HG02642 (cell line): ENCODE data around the gene NLK.
"Not testable (repeated sequence)": the region's sequence is repeated elsewhere in the genome, so short reads cannot be mapped to it uniquely, and the experiment has no call there.

Source experiments
- ATAC-seq: cut with Tn5 transposase; IDR thresholded peaks from one replicate; pipeline ENCODE4 v1.9.1; 2021; ENCODE audit warnings: mild to moderate bottlenecking; ENCODE audit not compliant: unreplicated experiment, poor library complexity

Gene NLK

DNA sequence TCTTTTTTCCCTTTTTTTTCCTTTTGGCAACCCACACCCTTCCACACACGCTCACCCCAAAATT lies at the start of gene NLK:
NLK (plus strand) TSS at position 21 of the 64 bp plus-strand sequence. CDS start 197 bp downstream, outside the sequence.
- ATAC-seq, result no peak

DNA sequence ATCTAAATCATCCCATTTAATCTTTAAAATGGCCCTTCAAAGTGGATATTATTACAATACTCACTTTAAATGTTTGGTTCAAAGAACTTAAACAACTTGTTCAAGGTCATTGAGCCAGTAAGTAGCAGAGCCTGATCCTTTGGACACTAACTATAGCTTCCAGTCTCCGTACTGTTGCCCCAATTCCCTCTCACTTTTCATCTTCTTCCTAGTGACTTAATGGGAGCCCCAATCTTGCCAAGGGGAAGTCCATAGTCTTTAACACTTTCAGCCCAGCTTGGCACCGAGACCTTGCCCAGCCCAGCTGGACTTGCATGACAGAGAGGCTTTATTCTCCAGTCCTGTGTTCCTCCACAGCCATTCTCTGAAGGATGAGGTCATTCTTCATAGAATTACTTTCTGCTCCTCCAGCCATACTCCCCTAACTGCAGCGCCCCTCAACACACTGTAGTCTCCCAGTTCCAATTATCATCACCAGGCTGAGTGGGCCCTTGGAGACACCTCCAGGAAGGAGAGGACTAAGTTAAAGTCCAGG lies 49.2 kb upstream of the NLK start:
- ATAC-seq, result no peak

DNA sequence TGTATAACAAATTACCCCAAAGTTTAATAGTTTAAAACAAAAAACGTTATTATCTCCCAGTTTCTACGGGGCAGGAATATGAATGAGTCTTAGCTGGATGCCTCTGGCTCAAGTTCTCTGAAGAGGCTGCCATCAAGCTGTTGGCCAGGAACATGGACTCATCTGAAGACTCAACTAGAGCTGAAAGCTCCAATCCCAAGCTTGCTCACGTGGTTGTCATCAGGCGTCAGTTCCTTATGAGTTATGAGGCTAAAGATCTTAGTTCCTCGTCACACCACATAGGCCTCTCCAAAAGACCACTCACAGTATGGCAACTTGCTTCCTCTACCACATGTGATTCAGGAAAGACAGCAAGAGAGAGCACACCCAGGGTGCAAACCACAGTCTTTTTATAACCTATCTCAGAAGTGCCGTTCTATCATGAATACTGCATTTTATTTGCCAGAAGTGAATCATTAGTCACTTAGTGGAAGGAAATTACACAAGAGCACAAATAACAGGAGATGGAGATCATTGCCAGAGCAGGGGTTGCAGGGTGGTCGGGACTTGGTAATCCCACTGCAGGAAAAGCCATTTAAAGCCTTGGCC lies 48.7 kb upstream of the NLK start:
- no peak for ATAC-seq

DNA sequence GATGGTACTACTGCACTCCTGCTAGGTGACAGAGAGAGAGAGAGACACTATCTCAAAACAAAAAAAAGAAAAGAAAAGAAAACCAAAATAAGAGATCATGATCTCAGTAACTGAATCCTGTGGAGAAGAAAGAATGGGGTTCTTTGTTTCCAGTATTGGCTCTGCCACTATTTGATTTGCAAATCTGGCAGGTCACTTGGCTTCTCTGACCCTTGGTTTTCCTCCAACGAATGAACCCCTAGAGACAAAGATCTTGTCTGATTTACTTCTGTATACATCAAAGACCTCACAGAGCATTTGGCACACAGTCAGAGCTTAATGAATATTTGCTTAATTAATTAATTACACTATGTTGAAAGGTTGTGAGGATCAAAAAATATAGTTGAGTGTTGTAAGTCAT lies 47.9 kb upstream of the NLK start:
- no peak for ATAC-seq

DNA sequence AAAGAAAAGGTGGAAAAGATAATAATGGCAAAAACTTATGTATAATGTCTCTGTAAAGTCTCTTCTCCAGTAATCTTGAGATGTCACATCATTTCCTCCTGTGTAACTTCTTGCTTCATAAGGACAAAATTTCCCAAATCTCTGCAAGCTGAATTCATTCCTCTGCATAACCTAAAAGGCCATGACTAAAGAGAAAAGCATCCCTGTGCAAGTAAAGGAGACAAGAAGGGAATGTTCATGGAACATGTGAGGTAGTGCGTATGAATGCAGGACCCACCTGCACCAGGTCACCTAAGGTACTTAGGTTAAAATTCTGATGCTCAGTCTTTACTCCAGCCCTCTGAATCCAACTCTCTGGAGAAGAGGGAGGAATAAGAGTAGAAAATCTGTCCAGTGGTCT lies 46.9 kb upstream of the NLK start:
- ATAC-seq, result no peak

DNA sequence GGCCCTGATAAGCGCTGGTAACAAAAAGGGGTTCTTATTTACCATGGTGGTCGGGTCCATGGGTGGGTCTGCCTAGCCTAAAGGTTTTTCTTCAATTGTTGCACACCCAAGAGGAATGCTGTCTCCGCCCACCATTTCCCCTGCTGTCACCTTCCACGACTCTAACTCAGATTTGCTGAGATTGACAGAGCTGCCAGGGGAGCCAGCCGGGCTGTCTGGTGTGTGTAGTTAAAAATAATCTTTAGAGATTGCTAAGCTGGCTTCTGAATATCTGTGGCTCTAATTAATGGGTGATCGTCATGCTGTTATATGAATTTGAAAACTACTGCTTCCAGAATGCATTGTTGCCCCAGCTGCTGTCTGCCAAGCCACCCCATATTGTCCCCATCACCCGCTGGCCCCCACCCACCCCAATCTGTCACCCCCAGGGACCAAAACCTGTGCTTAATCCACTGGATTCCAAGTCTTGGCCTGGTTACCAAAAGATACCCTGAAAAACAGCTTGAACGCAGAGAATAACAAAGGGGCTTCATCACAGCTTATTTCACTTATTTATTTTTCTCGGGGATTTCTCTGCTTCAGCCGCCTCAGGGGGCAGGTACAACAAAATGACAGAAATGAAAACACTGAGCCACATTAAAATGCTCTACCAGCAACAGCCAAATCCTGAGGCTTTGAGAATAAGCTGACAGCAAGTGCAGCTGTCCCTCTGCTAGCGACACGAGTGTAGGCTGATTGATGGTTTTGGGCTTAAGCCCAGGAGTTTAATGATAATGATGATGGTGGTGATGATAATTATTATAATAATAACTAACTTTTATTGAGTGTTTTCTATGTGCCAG lies 46.1 kb upstream of the NLK start:
- ATAC-seq, result no peak

DNA sequence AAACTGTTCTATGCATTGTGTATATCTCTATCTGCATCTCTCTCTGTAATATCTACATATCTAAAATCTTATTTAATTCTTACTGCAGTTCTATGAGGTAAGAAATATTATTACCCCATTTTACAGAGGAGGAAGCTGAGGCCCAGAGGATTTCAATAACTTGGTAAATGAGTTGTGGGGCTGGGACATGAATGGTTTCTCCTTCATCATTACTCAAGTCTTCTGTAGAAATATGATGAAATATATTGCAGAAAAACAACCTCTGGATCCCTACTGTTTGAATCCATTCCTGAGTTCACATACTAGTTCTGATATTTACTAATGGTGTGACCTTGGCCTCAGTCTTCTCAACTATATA lies 45.5 kb upstream of the NLK start:
- ATAC-seq, result no peak

DNA sequence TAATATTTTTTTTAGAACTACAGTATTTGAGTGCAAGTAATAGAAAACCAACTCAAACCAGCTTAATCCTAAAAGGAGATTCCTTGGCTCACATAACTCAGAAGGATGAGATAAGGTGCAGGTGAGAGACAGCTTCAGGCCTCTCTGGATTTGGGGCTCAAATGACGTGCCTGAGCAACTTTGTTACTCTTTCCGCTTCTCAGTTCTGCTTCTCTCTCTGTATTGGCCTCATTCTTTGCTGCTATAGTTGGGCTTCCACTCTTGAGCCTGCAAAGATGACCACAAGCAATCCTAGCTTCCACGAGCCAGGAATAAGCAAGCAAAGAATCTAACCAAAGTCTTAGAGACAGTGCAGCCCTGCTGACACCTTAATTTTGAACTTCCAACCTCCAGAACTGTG lies 45.0 kb upstream of the NLK start:
- ATAC-seq, result no peak

DNA sequence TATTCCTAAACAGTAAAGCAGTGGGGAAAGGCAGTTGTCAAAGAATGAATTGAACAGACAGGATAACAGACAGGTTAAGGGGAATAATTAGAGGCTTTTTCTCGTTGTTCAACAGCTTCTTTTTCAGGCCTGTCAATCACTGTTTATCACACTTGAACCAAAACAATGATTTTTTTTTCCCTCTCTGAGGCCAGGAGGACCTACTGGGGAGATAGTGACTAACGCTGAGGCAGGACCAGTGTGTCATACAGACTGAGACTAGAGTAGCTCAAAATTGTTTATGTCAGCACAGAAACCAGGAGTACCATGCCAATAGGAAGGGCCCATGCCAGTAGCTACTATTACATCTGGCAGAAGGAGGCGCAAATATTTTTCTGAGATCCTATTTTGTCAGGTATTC lies 41.3 kb upstream of the NLK start:
- no peak for ATAC-seq

DNA sequence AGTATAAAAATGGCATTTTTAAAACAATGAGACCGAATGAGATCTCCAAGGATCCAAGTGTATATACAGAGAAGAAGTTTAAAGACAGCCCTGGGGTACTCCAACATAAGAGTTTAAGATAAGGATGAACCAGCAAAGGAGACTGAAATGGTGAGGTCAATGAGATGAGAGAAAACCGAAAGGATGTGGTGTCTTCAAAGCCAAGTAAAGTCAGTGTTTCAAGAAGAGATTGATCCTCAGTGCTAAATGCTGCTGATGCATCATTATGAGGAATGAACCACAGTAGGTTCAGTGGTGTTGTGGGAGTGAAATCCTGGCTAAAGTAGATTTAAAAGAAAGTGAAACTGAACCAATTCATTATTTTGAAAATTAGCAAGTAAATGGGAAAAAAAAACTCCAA lies 38.1 kb upstream of the NLK start:
- no peak for ATAC-seq

DNA sequence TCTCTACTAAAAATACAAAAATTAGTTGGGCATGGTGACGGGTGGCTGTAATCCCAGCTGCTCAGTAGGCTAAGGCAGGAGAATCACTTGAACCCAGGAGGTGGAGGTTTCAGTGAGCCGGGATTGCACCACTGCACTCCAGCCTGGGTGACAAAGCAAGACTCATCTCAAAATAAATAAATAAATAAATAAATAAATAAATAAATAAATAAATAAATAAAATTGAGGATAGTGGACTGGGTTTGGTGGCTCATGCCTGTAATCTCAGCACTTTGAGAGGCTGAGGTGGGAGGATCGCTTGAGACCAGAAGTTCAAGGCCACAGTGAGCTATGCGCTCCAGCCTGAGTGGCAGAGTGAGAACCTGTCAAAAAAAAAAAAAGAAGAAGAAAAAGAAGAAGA lies 34.6 kb upstream of the NLK start:
- ATAC-seq, result not testable (repeated sequence)

DNA sequence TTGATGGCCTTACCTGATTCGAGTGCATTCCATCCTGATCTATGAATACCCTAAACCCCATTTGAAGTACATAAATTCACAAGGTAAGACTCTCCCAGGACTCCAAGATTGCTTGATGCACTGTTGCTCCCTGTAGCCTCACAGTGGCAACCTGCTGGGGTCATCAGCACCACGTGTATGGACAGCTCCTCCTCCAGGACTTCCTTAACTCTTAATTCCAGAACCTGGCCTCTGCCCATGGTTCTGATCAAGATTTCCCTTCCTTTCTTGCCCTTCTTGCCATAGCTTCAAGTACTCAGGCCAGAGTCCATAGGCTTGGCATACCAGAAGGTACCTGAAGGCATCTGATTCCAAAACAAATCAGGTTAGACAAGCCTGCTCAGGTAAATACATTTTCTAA lies 34.0 kb upstream of the NLK start:
- ATAC-seq, result no peak

DNA sequence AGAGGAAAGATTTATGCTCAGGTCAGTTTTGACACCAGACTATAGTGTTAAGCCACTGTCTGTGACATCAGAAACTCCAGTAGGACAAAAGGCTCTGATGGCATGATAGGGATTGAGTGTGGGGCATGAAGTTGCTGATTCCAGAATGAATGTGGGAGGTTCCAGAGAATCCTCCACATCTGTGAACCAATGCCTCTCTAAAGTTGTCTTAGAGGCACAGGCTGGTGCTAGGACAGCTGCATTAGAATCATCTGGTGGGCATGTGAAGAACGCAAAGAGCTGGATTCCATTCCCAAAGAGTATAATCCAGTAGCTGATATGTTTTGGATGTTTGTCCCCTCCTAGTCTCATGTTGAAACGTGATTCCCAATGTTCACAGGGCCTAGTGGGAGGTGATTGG lies 32.1 kb upstream of the NLK start:
- no peak for ATAC-seq

DNA sequence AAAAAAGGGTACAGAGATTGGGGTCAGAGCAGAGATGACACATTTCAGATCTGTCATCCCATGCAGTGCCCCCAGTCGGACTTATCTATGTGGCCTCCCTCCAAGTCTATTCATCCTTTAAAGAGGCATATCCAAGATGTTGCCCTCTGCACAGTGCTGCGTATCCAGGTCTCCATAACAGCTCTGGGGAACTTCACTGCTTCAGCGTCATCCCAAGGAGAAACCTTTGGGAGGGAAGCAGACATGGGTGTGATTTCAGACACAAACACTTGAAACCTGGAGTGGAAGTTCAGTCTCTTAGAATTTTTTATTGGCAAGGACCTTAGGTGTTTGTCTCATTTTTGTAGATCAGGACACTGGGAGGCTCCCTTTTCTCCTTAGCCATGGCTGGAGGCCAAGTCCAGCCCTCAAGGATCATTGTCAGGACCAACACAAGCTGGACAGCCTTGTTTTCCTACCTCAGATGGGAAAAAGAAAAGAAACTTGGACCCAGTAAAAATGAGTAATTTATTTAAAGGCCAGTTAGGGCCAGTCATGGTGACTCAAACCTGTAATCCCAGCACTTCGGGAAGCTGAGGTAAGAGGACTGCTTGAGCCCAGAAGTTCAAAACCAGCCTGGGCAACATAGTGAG lies 23.9 kb upstream of the NLK start:
- no peak for ATAC-seq

DNA sequence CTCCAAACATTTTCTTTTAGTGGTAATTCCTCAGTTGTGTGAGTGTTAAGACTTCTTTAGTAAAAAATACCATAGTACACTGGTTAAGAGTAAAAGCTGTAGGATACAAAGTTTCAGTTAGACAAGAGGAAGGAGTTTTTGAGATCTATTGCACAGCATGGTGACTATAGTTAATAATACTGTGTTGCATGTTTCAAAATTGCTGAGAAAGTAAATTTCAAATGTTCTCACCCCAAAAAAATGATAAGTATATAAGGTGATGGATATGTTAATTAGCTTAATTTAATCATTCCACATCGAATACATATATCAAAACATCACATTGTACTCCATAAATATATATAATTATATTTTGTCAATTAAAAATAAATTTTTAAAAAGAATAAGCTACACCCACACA lies 22.0 kb upstream of the NLK start:
- ATAC-seq, result no peak

DNA sequence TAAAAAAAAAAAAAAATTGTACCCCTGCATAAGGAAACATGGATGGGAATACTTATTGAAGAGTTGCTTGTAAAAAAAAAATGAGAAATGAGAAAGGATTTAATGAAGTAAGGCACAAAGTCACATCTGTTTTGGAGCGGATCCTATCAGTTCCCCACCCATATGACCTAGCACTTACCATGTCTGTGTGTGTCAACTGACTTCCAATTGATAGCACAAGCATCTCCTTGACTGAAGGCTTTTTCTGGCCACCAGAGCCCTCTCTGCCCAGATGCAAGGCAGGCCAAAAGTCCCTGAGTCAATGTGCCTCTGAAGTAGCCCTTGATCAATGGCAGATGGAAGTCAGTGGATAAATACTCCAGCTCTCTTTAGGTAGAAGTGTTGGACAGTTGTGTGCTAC lies 13.4 kb upstream of the NLK start:
- no peak for ATAC-seq

DNA sequence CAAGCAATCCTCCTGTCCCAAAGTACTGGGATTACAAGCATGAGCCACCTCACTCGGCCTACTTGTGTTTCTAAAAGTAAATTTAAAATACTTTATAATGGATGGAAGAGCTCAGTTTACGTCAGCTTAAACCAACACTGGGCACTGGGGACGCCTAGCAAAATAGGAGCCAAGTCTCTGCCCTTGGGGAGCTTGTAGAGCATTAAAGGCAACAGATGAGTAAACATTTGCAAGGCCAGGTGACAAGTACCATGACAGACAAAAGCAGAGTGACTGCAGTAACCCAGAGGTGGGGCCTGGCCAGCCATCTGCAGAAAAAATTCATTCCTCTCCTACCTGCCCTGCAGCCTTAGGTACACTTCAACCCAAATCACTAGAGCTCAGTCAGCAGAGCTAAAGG lies 12.1 kb upstream of the NLK start:
- no peak for ATAC-seq

DNA sequence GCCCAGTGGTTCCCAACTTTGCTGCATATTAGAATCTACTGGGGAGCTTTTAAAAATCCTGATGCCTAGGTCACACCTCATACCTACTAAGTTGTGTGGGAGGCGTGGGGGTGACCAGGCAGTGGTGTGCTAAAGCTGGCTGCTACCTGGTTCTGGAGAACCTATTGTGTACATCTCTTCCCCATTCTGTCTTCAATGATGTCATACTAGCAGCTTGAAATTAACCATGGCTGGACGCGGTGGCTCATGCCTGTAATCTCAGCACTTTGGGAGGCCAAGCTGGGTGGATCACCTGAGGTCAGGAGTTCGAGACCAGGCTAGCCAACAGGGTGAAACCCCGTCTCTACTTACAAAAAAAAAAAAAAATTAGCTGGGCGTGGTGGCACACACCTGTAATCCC lies 11.3 kb upstream of the NLK start:
- no peak for ATAC-seq

DNA sequence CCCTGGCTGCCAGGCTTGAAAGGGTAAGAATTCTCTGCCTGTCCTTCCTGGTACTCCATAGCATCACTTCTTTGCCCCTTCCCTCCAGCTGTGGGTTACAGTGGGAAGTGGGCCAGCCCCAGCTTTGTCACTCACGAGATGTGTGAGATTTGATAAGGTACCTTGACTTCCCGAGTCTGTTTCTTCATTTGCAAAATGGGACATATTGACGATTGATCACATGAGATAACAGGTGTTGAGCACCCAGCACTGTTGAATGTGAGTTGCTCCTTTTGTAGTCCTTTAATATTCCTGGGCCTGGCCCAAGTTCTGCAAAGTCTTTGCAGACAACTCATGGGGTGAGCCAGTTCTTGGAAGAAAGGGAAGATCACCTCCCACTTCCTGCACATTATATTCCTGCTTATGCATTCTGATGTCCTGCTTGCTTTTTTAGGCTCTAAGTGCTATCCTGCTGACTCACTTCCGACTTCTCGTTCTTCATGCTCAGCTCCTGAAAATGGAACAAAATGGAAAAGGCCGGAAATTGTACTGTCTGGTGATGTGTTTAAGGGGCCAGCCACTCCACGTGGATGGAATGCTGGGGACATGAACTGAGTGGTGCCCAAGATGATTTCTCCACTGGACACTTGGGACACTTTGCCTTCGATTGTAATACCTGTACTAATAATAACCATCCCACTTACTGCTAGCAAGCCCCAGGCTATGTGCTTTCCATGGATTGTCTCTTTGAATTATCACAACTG lies 8.3 kb upstream of the NLK start:
- no peak for ATAC-seq

DNA sequence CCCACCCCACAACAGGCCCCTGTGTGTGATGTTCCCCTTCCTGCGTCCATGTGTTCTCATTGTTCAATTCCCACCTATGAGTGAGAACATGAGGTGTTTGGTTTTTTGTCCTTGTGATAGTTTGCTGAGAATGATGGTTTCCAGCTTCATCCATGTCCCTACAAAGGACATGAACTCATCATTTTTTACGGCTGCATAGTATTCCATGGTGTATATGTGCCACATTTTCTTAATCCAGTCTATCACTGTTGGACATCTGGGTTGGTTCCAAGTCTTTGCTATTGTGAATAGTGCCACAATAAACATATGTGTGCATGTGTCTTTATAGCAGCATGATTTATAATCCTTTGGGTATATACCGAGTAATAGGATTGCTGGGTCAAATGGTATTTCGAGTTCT lies 7.0 kb upstream of the NLK start:
- not testable (repeated sequence) for ATAC-seq

DNA sequence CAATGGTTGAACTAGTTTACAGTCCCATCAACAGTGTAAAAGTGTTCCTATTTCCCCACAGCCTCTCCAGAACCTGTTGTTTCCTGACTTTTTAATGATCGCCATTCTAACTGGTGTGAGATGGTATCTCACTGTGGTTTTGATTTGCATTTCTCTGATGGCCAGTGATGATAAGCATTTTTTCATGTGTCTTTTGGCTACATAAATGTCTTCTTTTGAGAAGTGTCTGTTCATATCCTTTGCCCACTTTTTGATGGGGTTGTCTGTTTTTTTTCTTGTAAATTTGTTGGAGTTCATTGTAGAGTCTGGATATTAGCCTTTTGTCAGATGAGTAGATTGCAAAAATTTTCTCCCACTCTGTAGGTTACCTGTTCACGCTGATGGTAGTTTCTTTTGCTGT lies 6.6 kb upstream of the NLK start:
- not testable (repeated sequence) for ATAC-seq

DNA sequence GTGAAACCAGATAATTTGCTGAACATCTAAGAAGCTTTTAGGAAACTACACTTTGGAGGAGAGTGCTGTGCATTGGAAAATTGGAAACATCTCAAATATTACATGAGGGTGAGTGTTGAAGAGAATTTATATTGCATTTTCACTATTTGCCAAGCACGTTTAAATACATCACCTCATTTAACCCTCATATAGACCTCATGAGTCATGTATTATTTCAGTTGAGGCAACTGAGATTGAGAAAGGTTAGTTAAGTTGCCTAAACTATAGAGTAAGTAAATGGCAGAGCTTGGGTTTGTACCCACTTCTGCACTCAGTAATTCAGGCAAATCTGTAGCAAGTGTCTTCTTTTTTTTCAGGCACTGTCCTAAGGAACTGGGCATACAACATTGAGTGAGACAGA lies 3.7 kb upstream of the NLK start:
- no peak for ATAC-seq
